ENCODE results near the gene COL12A1. TPM values are rescaled to one million over a fixed set of nuclear protein-coding genes. Genes with fewer than 3 reads are reported as not detected.

The COL12A1 gene
- total and polyA plus RNA-seq, 8 donors = 23.1 to 74.3 (median 31.5) TPM

DNA sequence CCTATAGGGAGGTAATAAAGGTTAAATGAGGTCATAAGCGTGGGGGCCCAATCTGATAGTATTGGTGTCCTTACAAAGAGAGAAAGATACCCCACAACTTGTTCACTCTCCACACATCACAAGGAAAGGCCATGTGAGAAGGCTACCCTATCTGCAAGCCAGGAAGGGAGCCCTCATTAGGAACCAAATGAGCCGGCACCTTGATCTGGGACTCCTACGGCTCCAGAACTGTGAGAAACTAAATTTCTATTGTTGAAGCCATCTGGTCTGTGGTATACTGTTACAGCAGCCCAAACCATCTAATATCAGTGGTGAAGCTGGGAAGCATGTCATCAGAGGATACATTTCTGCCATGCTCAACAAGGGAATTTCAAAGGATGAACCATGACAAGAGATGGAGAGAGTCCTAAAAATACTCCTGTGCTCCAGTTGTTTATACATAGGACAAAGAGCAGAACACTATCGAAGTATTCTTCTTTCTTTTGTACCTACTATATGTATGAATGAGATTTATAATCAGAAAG is 27.3 kb upstream of the COL12A1 start:
- TF ChIP-seq, protein P1, sequence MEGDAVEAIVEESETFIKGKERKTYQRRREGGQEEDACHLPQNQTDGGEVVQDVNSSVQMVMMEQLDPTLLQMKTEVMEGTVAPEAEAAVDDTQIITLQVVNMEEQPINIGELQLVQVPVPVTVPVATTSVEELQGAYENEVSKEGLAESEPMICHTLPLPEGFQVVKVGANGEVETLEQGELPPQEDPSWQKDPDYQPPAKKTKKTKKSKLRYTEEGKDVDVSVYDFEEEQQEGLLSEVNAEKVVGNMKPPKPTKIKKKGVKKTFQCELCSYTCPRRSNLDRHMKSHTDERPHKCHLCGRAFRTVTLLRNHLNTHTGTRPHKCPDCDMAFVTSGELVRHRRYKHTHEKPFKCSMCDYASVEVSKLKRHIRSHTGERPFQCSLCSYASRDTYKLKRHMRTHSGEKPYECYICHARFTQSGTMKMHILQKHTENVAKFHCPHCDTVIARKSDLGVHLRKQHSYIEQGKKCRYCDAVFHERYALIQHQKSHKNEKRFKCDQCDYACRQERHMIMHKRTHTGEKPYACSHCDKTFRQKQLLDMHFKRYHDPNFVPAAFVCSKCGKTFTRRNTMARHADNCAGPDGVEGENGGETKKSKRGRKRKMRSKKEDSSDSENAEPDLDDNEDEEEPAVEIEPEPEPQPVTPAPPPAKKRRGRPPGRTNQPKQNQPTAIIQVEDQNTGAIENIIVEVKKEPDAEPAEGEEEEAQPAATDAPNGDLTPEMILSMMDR (IDR thresholded peaks at IDR 0.05) = no peak
- Histone ChIP-seq H3K27me3 (no peaks in the 10 kb centered on the region), H3K4me1 (no peaks in the 10 kb centered on the region), H3K27ac (no peak overlapping the region), H3K36me3 (peaks cover 0 to 25% of the 10 kb centered on the region in 2 donors), H3K4me3 (no peak overlapping the region), H3K9me3 (no peaks in the 10 kb centered on the region)
- DNase-seq = no peak
- ATAC-seq = no peak
- intact Hi-C loops (cut with DNase I) = no loop called here

DNA sequence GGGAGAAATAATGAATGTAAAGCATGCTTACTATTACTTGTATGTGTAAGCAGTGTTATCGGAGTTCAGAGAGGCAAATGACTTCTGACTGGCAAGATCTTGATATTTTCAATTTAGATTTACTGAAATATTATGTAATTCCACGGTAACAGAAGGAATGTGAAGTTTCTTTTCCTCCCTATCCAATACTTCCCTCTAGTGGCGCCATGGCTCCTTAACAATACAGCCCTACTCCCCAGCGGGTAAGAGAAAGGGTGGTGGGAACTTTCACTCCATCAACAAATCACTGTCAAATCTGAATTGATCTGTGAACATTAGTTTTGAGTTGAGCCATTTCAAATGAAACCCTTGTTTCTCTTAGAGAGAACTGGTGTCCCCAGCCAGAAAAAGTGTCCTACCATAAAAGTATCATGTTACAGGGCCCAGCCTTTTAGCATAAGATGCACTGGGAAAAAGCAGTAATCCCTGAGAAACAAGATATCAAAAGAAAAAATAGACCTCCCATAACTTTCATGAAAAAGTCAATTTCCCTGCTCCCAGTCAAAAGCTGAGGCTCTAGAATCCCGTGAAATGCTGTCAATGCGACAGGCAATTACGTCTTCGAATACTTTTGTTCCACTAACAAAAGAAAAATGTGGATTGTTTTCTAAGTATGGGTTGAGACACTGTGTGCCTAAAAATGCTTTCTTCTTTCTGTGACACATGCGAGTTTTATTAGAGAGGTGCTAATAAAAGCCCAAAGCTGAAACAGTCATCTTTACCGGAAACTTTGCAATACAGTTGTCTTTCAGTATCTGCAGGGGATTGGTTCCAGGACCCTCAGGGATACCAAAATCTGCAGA is 24.9 kb upstream of the COL12A1 start:
- H3K9me3 ChIP-seq = no peaks in the 10 kb centered on the region
- no peak overlapping the region for H3K27ac ChIP-seq
- ATAC-seq = peak; percentile 91
- TF ChIP-seq, protein P1 (IDR thresholded peaks at IDR 0.05) = peak; percentile 67 to 74
- H3K4me1 ChIP-seq = no peaks in the 10 kb centered on the region
- peaks cover 0 to 1% of the 10 kb centered on the region in 2 donors for H3K36me3 ChIP-seq
- intact Hi-C loops (cut with DNase I) = no loop called here
- no peaks in the 10 kb centered on the region for H3K27me3 ChIP-seq
- DNase-seq = no peak
- H3K4me3 ChIP-seq = no peak overlapping the region

DNA sequence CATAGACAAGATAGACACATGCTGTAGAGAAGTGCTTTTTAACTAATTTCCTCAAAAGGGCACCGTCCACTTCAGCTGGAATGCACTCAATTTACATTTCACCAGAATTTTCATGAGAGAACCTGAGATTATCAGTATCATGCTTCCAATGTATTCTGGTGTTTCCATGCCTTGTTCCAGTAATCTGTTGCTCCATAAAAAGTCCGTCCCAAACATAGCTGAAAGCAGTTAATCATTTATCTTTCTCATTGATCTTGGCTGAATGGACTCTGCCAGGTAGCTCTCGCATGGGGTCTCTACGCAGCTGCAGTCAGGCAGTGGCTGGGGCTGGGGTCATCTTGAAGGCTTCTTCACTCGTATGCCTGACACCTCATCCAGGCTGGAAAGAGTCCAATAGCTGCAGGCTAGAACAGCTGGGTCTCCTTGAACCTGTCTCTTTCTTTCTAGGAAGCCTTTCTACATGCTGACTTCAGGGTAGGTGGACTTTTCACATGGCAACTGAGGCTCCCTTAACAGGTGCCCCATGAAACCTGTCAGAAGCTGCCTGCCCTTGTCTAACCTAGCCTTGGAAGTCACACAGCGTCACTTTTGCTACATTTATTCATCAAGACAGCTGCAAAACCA is 18.6 kb upstream of the COL12A1 start:
- H3K36me3 ChIP-seq = no peaks in the 10 kb centered on the region
- no peaks in the 10 kb centered on the region for H3K4me1 ChIP-seq
- TF ChIP-seq, protein P1 (IDR thresholded peaks at IDR 0.05) = no peak
- intact Hi-C loops (cut with DNase I) = no loop called here
- ATAC-seq (no peak), DNase-seq (no peak)
- no peak overlapping the region for H3K27ac ChIP-seq
- H3K27me3 ChIP-seq = no peaks in the 10 kb centered on the region
- H3K9me3 ChIP-seq = no peaks in the 10 kb centered on the region
- no peak overlapping the region for H3K4me3 ChIP-seq

DNA sequence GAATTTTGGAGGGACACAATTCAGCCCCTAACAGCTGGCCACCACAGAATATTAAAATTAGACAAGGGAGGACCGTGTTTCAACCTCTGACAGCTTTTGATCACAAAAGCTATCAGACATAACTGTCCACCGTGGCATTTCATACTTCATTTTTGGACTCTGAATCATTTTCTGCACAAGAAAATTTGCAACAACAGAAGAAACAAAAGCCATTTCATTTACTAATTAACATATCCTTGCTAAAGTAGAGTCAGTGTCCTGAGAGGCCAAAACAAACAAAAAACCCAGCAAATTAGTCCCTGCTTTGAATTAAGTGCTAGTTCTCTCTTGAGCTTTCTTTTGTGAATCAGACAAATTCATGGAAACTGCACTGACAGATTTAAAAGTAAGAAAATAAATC is 17.6 kb upstream of the COL12A1 start:
- Histone ChIP-seq H3K27me3 (no peaks in the 10 kb centered on the region), H3K27ac (no peak overlapping the region), H3K4me1 (no peaks in the 10 kb centered on the region), H3K36me3 (no peaks in the 10 kb centered on the region), H3K9me3 (no peaks in the 10 kb centered on the region), H3K4me3 (no peak overlapping the region)
- ATAC-seq = no peak
- intact Hi-C loops (cut with DNase I) = no loop called here
- TF ChIP-seq, protein P1 (IDR thresholded peaks at IDR 0.05) = no peak
- no peak for DNase-seq

DNA sequence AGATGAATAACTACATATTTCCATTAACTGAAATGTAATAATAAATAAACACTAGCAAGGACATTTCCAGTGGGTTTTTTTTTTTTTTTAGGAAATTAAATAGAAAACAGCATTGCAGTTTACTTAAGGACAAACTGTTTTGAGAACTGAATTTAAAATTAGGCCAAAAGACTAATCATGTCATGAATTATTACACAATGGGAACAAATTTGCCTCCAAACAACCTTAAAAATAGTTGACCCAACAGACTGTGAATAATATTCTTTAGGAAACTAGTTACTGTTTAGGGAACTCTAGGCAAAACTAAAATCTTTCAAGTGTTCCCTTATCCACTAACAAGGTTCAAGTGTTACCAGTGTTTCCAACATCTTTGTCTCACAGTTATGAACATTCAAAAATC is 16.4 kb upstream of the COL12A1 start:
- Histone ChIP-seq H3K4me3 (no peak overlapping the region), H3K27ac (no peak overlapping the region)

More for the DNA sequence above, 16.4 kb upstream of the COL12A1 start:
- Histone ChIP-seq H3K9me3 (no peaks in the 10 kb centered on the region), H3K4me1 (no peaks in the 10 kb centered on the region), H3K27me3 (no peaks in the 10 kb centered on the region), H3K36me3 (no peaks in the 10 kb centered on the region)
- ATAC-seq (no peak), DNase-seq (no peak)
- intact Hi-C loops (cut with DNase I) = no loop called here
- TF ChIP-seq, protein P1 (IDR thresholded peaks at IDR 0.05) = no peak

All from left lung (tissue), 10 donors.